BLaER1 treated with 17β-estradiol and CSF1 and Interleukin-3, amounts not matched to agents 10 nM and 100 nM (cell line): ENCODE data around the gene NCOR1.

Experiments
- H3K27ac ChIP-seq, 11 experiments: shearing (Covaris generic); formaldehyde crosslinking; 2 replicates each; pipeline ENCODE4 v1.8.1; 2022
- H3K27me3 ChIP-seq, 11 experiments: shearing (Covaris generic); formaldehyde crosslinking; 2 replicates each; pipeline ENCODE4 v1.8.1; 2022
- H3K36me3 ChIP-seq, 11 experiments: shearing (Covaris generic); formaldehyde crosslinking; 2 replicates each; pipeline ENCODE4 v1.8.1; 2022
- H3K4me1 ChIP-seq, 10 experiments: shearing (Covaris generic); formaldehyde crosslinking; 2 replicates each; pipeline ENCODE4 v1.8.1; 2022
- H3K4me2 ChIP-seq, 11 experiments: shearing (Covaris generic); formaldehyde crosslinking; 2 replicates each; pipeline ENCODE4 v1.8.1; 2022
- H3K4me3 ChIP-seq, 10 experiments: shearing (Covaris generic); formaldehyde crosslinking; 2 replicates each; pipeline ENCODE4 v1.8.1; 2022
- H3K9ac ChIP-seq, 11 experiments: shearing (Covaris generic); formaldehyde crosslinking; 2 replicates each; pipeline ENCODE4 v1.8.1; 2022
- H3K9me3 ChIP-seq, 11 experiments: shearing (Covaris generic); formaldehyde crosslinking; replicated peaks in 1 of 11; 2 replicates each; pipeline ENCODE4 v1.8.1; 2022
- H4K20me1 ChIP-seq, 11 experiments: shearing (Covaris generic); formaldehyde crosslinking; 2 replicates each; pipeline ENCODE4 v1.8.1; 2022
- Cebpa-rat ChIP-seq, 11 experiments: shearing (Covaris generic); IDR thresholded peaks; 2 replicates each; pipeline ENCODE4 v1.8.1; 2022

NCOR1 gene

DNA sequence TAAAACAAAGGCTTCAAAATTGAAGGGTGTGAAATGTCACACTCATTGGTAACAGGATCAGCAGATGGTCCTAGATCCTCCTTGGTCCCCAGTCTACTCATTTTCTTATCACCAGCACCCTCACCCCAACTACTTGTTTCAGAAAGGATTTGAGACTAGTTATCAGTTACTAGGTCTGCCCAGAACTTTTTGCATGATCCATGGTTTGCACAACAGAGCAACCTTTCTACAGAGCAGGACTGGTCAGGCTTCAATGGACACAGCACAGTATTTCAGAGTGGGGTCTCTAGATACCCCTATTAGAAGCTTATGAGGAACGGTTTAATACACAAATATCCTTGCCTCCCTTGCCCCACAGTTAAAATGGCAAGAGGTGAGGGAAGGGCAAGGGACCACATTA, 190.1 kb downstream of the NCOR1 start:
- H3K9me3 ChIP-seq: no peaks in the 10 kb centered on the region
- H4K20me1 ChIP-seq: peaks cover 5 to 74% (median 30%) of the 10 kb centered on the region in 11 experiments; a peak in 17 of 22 replicates
- H3K36me3 ChIP-seq: peaks cover 90 to 100% (median 96%) of the 10 kb centered on the region in 11 experiments
- H3K4me3 ChIP-seq: no peak overlapping the region
- no peak overlapping the region for H3K4me2 ChIP-seq
- no peak overlapping the region for H3K9ac ChIP-seq
- H3K27ac ChIP-seq: no peak overlapping the region
- H3K4me1 ChIP-seq: peaks cover 0 to 16% (median 8%) of the 10 kb centered on the region in 10 experiments; a peak in 13 of 20 replicates
- no peaks in the 10 kb centered on the region for H3K27me3 ChIP-seq
- TF ChIP-seq Cebpa-rat (IDR thresholded peaks at IDR 0.05): no peak

DNA sequence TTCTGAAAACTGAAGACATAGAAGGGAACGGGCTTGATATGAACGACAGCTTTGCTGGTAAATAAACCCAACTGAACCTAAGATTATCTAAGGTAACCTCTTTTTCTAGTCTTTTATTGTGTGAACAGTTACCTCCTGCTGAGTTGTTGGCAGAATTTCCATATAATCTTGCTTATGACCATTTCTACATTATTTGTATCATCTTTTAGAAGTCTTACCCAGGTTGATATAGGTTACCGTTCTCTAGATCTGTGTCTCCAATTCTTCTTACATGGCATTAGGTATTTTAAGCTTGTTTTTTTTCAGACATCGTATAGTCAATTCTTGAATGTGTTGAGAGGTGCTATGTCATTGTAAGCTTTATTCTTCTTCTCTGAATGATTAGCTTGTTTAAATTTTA, 191.5 kb downstream of the NCOR1 start:
- Histone ChIP-seq H3K4me3 (no peak overlapping the region), H3K4me2 (no peak overlapping the region), H3K36me3 (peaks cover 90 to 100% (median 96%) of the 10 kb centered on the region in 11 experiments), H3K4me1 (peaks cover 0 to 16% (median 8%) of the 10 kb centered on the region in 10 experiments; a peak in 13 of 20 replicates), H3K9ac (no peak overlapping the region), H4K20me1 (peaks cover 13 to 87% (median 40%) of the 10 kb centered on the region in 11 experiments; a peak in 20 of 22 replicates), H3K27ac (no peak overlapping the region), H3K9me3 (no peaks in the 10 kb centered on the region), H3K27me3 (no peaks in the 10 kb centered on the region)
- no peak for TF ChIP-seq Cebpa-rat (IDR thresholded peaks at IDR 0.05)

DNA sequence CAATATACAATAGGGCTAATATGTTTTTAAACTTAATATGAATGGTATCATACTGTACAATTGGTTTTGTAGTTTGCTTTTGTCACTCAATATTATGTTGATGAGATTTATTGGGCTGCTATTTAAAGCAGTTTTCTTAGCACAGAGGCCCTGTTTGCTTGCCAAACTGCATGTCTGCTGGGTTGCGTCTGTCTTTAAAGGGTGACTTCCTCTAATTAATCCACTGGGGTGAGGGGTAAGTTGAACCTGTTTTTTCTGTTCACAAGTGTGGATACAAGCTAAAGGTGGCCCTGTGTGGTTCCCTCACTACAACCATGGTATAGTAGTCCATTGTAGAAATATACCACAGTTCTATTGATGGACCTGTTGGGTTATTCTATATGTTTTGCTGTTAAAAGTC, 196.0 kb downstream of the NCOR1 start:
- Histone ChIP-seq H4K20me1 (peaks cover 15 to 97% (median 32%) of the 10 kb centered on the region in 11 experiments; a peak in 20 of 22 replicates), H3K27me3 (no peaks in the 10 kb centered on the region), H3K4me2 (no peak overlapping the region), H3K36me3 (peaks cover 80 to 100% (median 91%) of the 10 kb centered on the region in 11 experiments), H3K9me3 (no peaks in the 10 kb centered on the region), H3K9ac (no peak overlapping the region), H3K4me3 (no peak overlapping the region), H3K27ac (no peak overlapping the region), H3K4me1 (peaks cover 0 to 8% (median 0%) of the 10 kb centered on the region in 10 experiments; a peak in 3 of 20 replicates)
- TF ChIP-seq Cebpa-rat (IDR thresholded peaks at IDR 0.05): no peak

GRCh38 chr17:16013943-16014407, 201.4 kb downstream of the NCOR1 start:
- no peak overlapping the region for H3K9ac ChIP-seq
- H3K4me2 ChIP-seq: no peak overlapping the region
- no peak overlapping the region for H3K4me3 ChIP-seq
- H3K4me1 ChIP-seq: peaks cover 0 to 27% (median 12%) of the 10 kb centered on the region in 10 experiments; a peak in 15 of 20 replicates
- no peaks in the 10 kb centered on the region for H3K9me3 ChIP-seq
- no peak overlapping the region for H3K27ac ChIP-seq
- peaks cover 0 to 89% (median 19%) of the 10 kb centered on the region in 11 experiments; a peak in 17 of 22 replicates for H4K20me1 ChIP-seq
- peaks cover 82 to 100% (median 94%) of the 10 kb centered on the region in 11 experiments for H3K36me3 ChIP-seq
- no peak for TF ChIP-seq Cebpa-rat (IDR thresholded peaks at IDR 0.05)
- no peaks in the 10 kb centered on the region for H3K27me3 ChIP-seq

- H4K20me1 ChIP-seq: peaks cover 0 to 79% (median 9%) of the 10 kb centered on the region in 11 experiments; a peak in 10 of 22 replicates
- TF ChIP-seq Cebpa-rat (IDR thresholded peaks at IDR 0.05): no peak
These were observed 207.9 kb downstream of the NCOR1 start for GRCh38 chr17:16007439-16007838.

DNA sequence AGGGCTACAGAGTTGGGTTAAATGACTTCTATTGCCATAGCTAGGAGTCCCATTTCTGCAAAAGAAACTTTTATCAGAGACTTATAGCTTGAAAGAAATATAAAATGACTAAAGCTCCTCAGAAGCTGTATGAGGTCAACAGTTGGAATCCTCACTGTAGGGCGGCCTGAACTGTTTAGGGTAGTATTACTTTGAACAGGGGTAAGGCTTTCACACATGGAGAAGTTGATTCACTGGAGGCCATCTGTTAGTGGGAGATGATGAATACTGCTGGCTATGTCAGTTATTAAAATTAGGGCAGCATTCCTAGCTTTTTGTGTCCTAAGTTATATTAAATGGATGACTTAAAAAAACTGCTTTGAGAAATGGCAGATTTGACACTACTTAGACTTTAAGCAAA, 209.7 kb downstream of the NCOR1 start:
- Histone ChIP-seq H4K20me1 (peaks cover 0 to 80% (median 16%) of the 10 kb centered on the region in 11 experiments; a peak in 14 of 22 replicates), H3K4me1 (peaks cover 9 to 19% (median 13%) of the 10 kb centered on the region in 10 experiments), H3K9ac (no peak overlapping the region), H3K4me2 (no peak overlapping the region), H3K27me3 (no peaks in the 10 kb centered on the region), H3K27ac (no peak overlapping the region), H3K4me3 (no peak overlapping the region), H3K9me3 (peaks cover 0 to 14% (median 9%) of the 10 kb centered on the region in 11 experiments; a peak in 11 of 22 replicates), H3K36me3 (peaks cover 88 to 100% (median 94%) of the 10 kb centered on the region in 11 experiments)
- no peak for TF ChIP-seq Cebpa-rat (IDR thresholded peaks at IDR 0.05)

More at GRCh38 chr17:16007439-16007838, 207.9 kb downstream of the NCOR1 start:
- Histone ChIP-seq H3K9ac (no peak overlapping the region), H3K9me3 (no peaks in the 10 kb centered on the region), H3K4me3 (no peak overlapping the region), H3K27me3 (no peaks in the 10 kb centered on the region), H3K4me1 (peaks cover 0 to 20% (median 11%) of the 10 kb centered on the region in 10 experiments; a peak in 15 of 20 replicates), H3K36me3 (peaks cover 92 to 100% (median 98%) of the 10 kb centered on the region in 11 experiments), H3K27ac (no peak overlapping the region), H3K4me2 (no peak overlapping the region)

- TF ChIP-seq Cebpa-rat (IDR thresholded peaks at IDR 0.05): no peak
- H3K9ac ChIP-seq: no peak overlapping the region
- no peak overlapping the region for H3K4me2 ChIP-seq
- H4K20me1 ChIP-seq: peaks cover 0 to 79% (median 22%) of the 10 kb centered on the region in 11 experiments; a peak in 14 of 22 replicates
- peaks cover 12 to 20% (median 15%) of the 10 kb centered on the region in 10 experiments for H3K4me1 ChIP-seq
- no peaks in the 10 kb centered on the region for H3K27me3 ChIP-seq
- H3K36me3 ChIP-seq: peaks cover 74 to 82% (median 79%) of the 10 kb centered on the region in 11 experiments
- no peak overlapping the region for H3K27ac ChIP-seq
- peaks cover 0 to 14% (median 9%) of the 10 kb centered on the region in 11 experiments; a peak in 11 of 22 replicates for H3K9me3 ChIP-seq
- no peak overlapping the region for H3K4me3 ChIP-seq
These were observed 211.5 kb downstream of the NCOR1 start for GRCh38 chr17:16003841-16004240.

GRCh38 chr17:16002708-16003260, 212.6 kb downstream of the NCOR1 start:
- Histone ChIP-seq H3K4me1 (peaks cover 18 to 26% (median 21%) of the 10 kb centered on the region in 10 experiments), H4K20me1 (peaks cover 0 to 68% (median 21%) of the 10 kb centered on the region in 11 experiments; a peak in 14 of 22 replicates), H3K27ac (no peak overlapping the region), H3K4me3 (no peak overlapping the region), H3K9ac (no peak overlapping the region), H3K4me2 (no peak overlapping the region), H3K27me3 (no peaks in the 10 kb centered on the region), H3K36me3 (peaks cover 64 to 71% (median 69%) of the 10 kb centered on the region in 11 experiments), H3K9me3 (peaks cover 0 to 14% (median 9%) of the 10 kb centered on the region in 11 experiments; a peak in 11 of 22 replicates)
- TF ChIP-seq Cebpa-rat (IDR thresholded peaks at IDR 0.05): no peak

GRCh38 chr17:16001226-16001897, 214.0 kb downstream of the NCOR1 start:
- Histone ChIP-seq H3K27me3 (no peaks in the 10 kb centered on the region), H3K4me3 (peak overlapping the region; percentile 70 to 89 (median 82); a peak in 18 of 20 replicates)

More at GRCh38 chr17:16001226-16001897, 214.0 kb downstream of the NCOR1 start:
- Histone ChIP-seq H3K4me1 (peaks cover 20 to 40% (median 29%) of the 10 kb centered on the region in 10 experiments), H3K9me3 (peaks cover 0 to 14% (median 9%) of the 10 kb centered on the region in 11 experiments; a peak in 11 of 22 replicates), H3K4me2 (peak overlapping the region; percentile 81 to 96 (median 90)), H3K9ac (peak overlapping the region in 8 of 11 experiments; percentile 81 to 93 (median 92); a peak in 8 of 22 replicates), H3K27ac (no peak overlapping the region), H3K36me3 (peaks cover 50 to 64% (median 61%) of the 10 kb centered on the region in 11 experiments), H4K20me1 (peaks cover 0 to 63% (median 20%) of the 10 kb centered on the region in 11 experiments; a peak in 15 of 22 replicates)
- TF ChIP-seq Cebpa-rat (IDR thresholded peaks at IDR 0.05): no peak
